Right renal cortex interstitium (tissue), 3 donors: Measurements from ENCODE around the gene TRPV5. TPM values are rescaled to one million over a fixed set of nuclear protein-coding genes. Genes with fewer than 3 reads are reported as not detected.
A peak's percentile ranks its signal among the peaks of the same experiment; 100 is the strongest.

Experiments
- DNase-seq, 3 donors: peaks; one replicate each; pipeline ENCODE4 v3.0.0-alpha.2; 2013; ENCODE audit warnings: low read depth in 3 of 3, low spot score in 2 of 3
- polyA plus RNA-seq, 3 donors: library from polyadenylated mRNA; unstranded; fragments of 120-200 nt; gene quantifications; one replicate each; pipeline ENCODE4 v1.2.1, GENCODE V29; 2013; ENCODE audit not compliant: insufficient read length in 3 of 3

The TRPV5 gene
- polyA plus RNA-seq, 3 donors: 0.76 to 0.87 (median 0.83) TPM

- DNase-seq: no peak
Measured at GRCh38 chr7:142941541-142941940, 8.0 kb upstream of the TRPV5 start.

GRCh38 chr7:142940966-142941535, 7.5 kb upstream of the TRPV5 start:
- no peak for DNase-seq

- no peak for DNase-seq
Measured at GRCh38 chr7:142939226-142939910, 5.8 kb upstream of the TRPV5 start, which contains the start of gene LLCFC1. Gene LLCFC1 (plus strand): TSS chr7:142939484. CDS start chr7:142939622, 138 bp downstream.

GRCh38 chr7:142938611-142939010, 5.1 kb upstream of the TRPV5 start:
- DNase-seq: no peak

GRCh38 chr7:142935941-142936565, 2.5 kb upstream of the TRPV5 start:
- no peak for DNase-seq

GRCh38 chr7:142934056-142934455, 510 bp upstream of the TRPV5 start:
- DNase-seq: no peak

- DNase-seq: no peak
Measured at GRCh38 chr7:142933092-142933475, 462 bp downstream of the TRPV5 start.

- DNase-seq: no peak
Measured at GRCh38 chr7:142932386-142933091, 1.0 kb downstream of the TRPV5 start.

- DNase-seq: no peak
Measured at GRCh38 chr7:142930126-142930730, 3.3 kb downstream of the TRPV5 start.

GRCh38 chr7:142927949-142928348, 5.6 kb downstream of the TRPV5 start:
- DNase-seq: no peak

- no peak for DNase-seq
Measured at GRCh38 chr7:142927085-142927745, 6.3 kb downstream of the TRPV5 start.

GRCh38 chr7:142925413-142925812, 8.1 kb downstream of the TRPV5 start:
- no peak for DNase-seq

- DNase-seq: no peak
Measured at GRCh38 chr7:142923391-142923790, 10.2 kb downstream of the TRPV5 start.

- no peak for DNase-seq
Measured at GRCh38 chr7:142919656-142920055, 13.9 kb downstream of the TRPV5 start.

GRCh38 chr7:142918901-142919300, 14.6 kb downstream of the TRPV5 start:
- no peak for DNase-seq

GRCh38 chr7:142917447-142917846, 16.1 kb downstream of the TRPV5 start:
- DNase-seq: no peak

- peak in 1 of 3 donors; percentile 19 for DNase-seq
Measured at GRCh38 chr7:142916508-142916907, 17.0 kb downstream of the TRPV5 start.

GRCh38 chr7:142915315-142915714, 18.2 kb downstream of the TRPV5 start:
- no peak for DNase-seq

GRCh38 chr7:142914121-142914520, 19.4 kb downstream of the TRPV5 start:
- DNase-seq: no peak

- DNase-seq: no peak
Measured at GRCh38 chr7:142913566-142913965, 20.0 kb downstream of the TRPV5 start.
